HG03095 (cell line): ENCODE data around the gene WDR7.

Source experiments
- ATAC-seq: cut with Tn5 transposase; IDR thresholded peaks from one replicate; pipeline ENCODE4 v1.9.1; 2021; ENCODE audit warnings: moderate library complexity; ENCODE audit not compliant: unreplicated experiment

Gene WDR7

DNA sequence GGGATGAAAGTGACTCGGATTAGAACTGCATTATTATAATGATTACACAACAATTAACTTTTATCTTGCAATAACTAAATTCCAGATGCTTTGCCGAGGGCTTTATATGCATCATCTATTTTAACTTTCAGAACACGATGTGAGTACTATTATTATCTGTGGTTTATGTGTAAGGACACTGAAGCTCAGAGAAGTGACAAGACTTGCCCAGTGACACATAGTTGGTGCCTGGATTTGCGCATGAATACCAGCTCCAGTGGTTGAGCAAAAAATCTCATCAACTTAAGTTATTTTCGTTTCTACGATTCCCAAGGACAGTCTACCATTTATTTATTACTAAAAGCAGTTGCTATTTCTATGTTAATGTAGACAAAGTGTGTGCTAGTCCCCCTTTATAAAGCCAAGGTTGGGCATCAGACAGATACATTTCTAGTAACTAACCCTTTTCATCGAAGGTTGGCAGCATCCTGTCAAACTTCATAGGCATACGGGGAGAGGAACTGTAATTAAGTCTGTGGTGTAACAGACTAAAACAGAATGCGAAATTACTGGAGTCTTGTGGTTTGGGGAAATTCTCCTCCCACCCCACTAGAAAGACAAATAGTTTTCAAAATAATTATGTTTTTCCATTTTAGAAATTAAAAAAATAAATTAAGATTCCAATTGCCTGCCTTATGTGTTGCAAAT, 422.5 kb downstream of the WDR7 start:
- ATAC-seq, result no peak

DNA sequence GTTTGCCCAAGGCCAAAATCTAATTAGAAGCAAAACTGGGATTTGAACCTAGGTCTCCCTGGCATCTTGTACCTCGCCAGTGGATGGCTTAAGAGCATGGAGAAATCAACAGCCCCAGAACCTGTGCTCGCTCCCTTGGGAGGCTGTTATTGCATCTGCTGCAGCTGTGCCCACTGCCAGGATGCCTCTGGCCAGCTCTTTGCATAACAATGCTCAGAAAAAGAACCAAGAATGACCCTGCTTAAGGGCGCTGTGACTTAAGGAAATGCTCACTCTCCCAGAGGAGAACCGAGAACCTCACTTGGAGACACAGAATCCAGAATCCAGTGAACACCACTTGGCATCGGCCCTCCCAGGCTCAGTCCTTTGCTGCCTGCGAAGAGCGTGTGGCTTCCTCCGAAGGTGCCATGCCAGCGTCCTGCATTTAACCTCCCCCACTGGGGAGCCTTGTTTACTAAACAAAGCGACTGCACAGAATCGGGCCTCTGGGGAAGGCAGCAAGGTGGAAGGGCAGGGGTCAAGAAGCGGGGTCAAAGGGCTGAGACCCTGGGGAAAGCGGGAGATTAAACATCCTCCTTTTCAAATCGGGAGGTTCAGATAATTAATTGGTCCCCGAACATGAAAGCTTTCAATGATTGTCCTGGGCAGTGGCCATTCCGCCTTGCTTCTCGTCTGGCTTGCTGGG, 424.7 kb downstream of the WDR7 start:
- ATAC-seq, result no peak

DNA sequence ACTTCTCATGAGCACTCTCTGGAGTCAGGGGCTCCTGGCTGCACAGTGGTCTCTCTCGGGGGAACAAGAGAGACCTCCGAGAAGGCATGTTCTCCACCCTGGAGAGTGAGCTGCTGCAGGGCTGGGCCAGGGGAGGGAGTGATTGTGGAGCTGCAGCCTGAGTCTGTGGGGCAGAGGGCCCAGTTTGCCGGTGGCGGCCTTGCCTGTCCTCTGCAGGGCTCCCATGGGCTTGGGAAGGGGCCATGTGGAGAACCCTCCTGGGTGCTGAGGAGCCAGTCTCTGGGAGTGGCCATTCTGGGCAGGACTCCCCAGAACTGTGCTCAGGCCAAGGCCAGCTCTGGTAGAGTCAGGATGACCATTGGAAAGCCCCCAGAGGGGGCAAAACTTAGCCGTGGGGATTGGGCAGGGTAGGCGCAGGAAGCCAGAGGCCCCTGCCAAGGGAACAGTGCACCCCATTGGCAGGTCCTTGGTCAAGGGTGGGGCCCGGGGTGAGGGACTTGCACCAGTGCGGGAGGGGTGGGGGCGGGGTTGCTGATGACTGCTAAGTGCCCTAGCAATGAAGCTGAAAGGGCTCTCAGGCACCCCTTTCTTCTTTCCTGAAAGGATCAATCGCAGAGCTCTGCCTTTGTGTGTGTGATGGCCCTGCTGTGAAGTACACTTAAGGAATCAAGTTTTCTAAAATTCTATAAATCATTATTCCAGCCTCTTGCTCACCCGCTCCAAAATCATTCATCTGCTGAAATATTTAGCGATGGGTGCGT, 426.0 kb downstream of the WDR7 start:
- ATAC-seq, result no peak

DNA sequence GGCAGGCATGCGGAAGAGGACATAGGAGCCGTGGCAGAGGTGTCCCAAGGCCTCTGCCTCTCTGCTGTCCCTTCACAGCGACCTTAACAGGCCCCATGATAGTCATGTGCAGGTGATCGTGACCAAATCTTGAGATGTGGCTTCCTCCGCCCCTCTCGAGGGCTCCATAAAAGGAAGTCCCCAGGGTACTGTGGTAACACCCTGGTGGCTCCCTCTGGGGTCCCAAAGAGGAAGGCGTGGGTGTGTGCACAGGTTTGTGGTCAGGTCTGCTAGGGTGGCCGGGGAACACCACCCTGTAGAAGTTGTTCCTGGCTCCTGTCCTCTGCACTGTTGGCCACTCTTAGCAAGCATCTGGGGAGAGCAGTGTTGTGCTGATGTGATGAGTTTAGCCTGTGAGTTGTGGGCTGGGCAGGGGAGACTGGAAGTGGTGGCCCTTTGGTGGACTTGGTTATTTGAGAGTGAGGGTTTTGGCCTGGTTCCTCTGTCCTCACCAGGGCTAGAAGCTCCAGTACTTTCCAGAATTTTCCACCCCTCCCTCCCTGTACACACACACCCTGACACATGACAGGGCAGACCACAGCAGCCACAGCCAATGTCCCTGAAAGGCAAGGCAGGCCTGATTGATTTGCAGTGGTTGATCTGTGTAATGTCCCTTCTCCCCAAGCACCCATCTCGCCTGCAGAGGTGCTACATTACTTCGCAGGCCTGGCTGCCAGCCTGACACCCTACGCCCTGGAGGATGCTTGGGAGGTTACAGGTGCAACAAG, 426.8 kb downstream of the WDR7 start:
- peak; percentile 93 for ATAC-seq

DNA sequence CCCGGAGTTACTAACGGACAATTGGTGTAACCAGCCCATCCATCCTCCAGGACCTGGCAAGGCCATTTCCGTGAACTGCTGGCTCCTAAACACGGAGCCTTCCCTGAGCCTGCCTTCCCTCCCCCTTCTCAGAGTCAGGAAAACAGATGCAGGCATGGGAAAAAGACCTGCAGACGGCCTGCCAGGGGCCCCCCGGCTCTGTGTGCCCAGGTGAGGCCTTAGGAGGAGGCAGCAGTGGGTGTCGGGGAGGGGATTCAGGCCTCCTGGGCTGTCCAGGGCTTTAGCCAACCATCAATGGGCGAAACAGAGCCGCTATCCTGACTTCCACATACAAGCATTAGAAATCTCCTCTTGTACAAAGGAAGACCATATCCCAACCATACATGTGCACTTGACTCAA, 427.5 kb downstream of the WDR7 start:
- no peak for ATAC-seq

DNA sequence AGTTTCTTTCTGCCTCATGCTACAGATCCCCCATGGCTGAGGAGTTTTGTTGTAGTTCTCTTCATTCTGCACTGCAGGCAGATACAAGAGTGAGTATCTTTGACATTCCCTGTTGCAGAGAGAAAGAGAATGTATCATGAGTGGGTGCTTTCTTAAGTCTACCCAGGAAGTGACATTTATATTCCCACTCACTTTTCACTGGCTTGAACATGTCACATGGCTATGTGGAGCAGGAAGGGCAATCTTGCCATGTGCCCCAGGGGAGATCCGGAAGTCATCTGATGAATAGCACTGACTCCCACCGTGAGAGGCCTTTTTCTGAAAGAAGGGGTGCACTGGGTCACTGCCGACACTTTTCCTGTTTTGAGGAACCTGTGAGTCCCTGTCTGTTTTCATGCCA, 429.3 kb downstream of the WDR7 start:
- ATAC-seq, result no peak

DNA sequence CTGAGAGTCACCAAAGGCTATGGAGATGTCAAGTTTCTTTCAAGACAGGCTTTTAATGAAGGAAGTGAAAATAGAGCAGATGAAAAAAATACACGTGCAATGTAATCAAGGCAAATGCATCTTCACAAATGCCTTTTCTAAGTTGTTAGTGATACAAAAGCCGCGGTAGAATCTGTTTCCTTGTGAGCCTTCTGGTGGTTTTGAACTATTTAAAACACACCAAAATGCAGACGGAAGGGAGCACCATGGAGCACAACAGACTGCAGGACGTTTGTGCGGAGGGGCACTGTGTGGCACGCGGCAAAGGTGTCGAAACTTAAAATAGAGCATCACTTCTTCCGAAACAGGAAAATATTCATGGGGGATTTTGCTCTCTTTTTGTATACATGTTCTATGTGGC, 430.7 kb downstream of the WDR7 start:
- ATAC-seq, result no peak

DNA sequence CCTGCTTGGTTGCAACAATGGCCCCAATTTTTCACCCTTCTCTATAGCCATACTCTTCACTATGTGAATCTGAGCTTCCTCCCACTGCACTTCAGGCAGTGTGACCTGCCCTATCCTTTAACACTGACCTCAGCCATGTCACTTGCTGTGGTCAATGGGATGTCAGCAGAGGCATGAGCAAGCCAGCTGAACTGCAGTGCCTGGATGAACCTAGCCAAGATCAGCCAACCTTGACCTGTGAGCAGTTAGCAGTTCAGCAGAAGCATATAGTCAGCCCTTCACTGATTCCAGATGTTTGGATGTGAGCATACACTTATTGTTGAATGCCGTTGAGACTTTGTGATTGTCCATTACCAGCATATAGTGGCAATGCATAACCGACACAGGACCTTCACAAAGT, 432.3 kb downstream of the WDR7 start:
- no peak for ATAC-seq

DNA sequence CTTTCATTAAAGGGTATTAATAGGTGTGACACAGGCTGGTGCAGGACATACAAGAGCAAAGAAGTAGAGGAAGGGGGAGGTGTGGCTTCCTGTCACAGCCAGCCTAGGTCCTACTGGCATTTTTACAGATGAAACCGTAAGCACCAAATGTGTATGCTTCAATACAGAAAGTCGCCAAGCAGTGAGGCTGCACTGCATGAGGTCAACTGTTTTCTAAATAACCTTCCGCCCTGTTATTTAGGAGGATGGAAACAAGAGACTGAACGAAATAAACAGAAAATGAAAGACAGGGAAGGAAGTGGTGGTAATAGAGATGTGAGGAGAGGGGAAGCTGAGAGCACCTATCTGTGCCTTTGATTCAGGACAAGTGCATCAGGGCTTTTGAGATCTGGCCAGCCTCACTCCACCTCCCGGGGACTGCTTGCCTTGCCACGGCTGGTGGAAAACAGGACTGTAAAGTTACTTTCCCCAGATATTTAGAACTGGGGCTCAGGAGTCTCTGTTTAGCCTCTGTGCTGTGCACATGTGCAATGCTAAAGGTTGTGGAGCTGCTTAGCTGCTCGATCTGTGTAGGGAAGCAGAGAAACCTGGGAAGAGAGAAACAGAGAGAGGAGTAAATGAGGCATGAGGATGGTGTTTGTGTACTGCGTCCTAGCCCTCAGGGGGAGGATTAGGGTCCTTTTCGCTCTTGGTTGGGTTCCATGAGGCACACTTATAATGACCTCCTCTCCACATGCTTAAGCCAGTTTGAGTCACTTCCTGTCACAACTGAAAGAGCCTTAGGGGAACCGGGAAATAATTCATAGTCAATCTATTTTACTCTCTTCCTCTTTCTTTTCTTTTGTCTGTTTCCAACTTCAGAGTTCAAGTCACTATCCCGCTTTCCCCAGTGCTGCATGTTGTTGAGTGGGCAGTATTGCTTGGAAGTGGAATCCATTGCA, 433.4 kb downstream of the WDR7 start:
- peak; percentile 67 for ATAC-seq

DNA sequence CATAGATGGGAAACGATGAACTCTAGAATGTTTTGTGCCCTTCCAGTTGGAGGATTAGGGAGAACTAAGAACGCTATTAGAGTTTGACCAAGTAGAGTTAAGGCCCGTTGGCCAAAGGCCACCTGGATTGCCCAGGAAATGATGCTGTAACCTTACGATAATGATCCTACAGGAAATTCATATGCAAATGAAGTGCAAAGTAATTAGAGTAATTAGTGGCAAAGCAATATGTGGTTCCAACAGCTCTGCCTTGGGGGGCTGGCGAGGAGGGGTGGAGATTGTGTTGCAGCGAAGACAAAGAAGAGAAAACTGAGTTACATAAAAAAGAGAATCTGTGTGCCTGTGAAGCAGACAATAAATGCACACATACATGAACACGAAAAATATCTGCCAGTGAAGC, 434.2 kb downstream of the WDR7 start:
- ATAC-seq, result no peak

DNA sequence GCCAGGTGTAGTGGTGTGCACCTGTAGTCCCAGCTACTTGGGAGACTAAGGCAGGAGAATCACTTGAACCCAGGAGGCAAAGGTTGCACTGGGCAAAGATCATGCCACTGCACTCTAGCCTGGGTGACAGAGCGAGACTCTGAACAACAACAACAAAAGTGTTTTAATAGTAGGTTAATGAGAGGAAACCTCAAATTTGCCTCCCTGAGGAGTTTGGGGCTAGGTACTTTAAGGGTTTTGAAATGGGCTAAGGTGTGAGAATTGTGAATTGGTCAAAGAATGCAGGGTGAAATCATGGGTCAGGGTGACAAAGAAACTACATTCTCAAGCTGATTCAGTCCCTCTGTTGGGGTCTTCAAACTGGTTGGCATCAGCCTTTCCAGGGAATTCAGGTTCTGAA, 435.0 kb downstream of the WDR7 start:
- no peak for ATAC-seq
